Measurements from ENCODE around the gene AURKA.
A peak's percentile ranks its signal among the peaks of the same experiment; 100 is the strongest.

Gene AURKA

GRCh38 chr20:56368351-56369134, 23.5 kb downstream of the AURKA start:
- DNase-seq (ENCODE audit: low spot score) = no peak
- POLR2A ChIA-PET (ENCODE audit: low non-redundant PET) = no interaction called here
- H3K27ac ChIP-seq = no peak overlapping the region
- TF ChIP-seq, protein P1, sequence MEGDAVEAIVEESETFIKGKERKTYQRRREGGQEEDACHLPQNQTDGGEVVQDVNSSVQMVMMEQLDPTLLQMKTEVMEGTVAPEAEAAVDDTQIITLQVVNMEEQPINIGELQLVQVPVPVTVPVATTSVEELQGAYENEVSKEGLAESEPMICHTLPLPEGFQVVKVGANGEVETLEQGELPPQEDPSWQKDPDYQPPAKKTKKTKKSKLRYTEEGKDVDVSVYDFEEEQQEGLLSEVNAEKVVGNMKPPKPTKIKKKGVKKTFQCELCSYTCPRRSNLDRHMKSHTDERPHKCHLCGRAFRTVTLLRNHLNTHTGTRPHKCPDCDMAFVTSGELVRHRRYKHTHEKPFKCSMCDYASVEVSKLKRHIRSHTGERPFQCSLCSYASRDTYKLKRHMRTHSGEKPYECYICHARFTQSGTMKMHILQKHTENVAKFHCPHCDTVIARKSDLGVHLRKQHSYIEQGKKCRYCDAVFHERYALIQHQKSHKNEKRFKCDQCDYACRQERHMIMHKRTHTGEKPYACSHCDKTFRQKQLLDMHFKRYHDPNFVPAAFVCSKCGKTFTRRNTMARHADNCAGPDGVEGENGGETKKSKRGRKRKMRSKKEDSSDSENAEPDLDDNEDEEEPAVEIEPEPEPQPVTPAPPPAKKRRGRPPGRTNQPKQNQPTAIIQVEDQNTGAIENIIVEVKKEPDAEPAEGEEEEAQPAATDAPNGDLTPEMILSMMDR (conservative IDR thresholded peaks at IDR 0.05; ENCODE audit: low read depth) = no peak
- CTCF ChIA-PET = interaction anchor here (0.7 kb wide), 1 partner anchor 12 kb away, joined by 3 read pairs; no protein-coding TSS in a partner anchor

GRCh38 chr20:56363491-56363890, 28.5 kb downstream of the AURKA start:
- CTCF ChIA-PET = no interaction called here
- TF ChIP-seq, protein P1 (conservative IDR thresholded peaks at IDR 0.05; ENCODE audit: low read depth) = no peak
- POLR2A ChIA-PET (ENCODE audit: low non-redundant PET) = no interaction called here
- peak overlapping the region; percentile 34 for H3K27ac ChIP-seq
- no peak for DNase-seq (ENCODE audit: low spot score)

DNA sequence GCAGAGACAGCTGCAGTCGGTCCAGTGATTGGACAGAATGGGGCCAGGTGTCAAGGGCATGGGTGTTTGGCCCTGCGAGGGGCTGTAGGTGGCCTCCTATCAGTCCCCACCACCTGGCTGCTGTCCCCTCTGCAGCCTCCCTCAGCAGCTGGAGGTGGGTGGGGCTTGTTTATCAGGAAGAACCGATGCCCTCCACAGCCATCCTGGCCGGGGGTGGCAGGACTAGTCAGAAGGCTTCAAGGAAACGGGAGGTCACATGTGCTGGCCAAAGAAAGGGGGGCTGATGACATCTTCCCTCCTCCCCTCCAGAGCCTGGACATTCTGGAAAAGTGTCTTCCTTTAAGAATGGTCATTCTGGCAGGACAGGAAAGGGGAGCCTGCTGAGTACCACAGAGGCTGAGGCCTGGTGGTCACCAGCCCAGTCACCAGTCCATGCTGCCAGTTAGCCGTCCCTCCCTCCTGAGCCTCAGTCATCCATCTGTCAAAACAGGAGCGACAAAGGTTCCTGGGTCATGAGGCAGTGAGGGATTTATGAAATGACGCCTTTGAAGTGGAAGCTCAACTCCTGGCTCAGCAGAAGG, 29.1 kb downstream of the AURKA start:
- DNase-seq (ENCODE audit: low spot score) = no peak
- peak overlapping the region; percentile 34 for H3K27ac ChIP-seq
- CTCF ChIA-PET = no interaction called here
- POLR2A ChIA-PET (ENCODE audit: low non-redundant PET) = no interaction called here
- TF ChIP-seq, protein P1 (conservative IDR thresholded peaks at IDR 0.05; ENCODE audit: low read depth) = no peak

DNA sequence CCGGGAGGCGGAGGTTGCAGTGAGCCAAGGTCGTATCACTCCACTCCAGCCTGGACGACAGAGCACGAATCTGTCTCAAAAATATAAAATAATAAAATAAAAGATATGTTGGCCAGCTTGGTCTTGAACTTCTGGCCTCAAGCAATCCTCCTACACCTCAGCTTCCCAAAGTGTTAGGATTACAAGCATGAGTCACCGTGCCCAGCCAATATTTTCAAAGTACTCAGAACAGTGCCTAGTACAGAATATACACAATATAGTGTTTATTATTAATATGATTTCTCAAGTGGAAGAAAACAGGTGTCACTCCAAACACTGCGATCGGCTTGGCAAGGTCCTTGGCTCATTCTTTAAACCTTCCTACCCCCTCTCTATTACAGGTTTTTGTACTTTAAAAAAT, 30.1 kb downstream of the AURKA start:
- ChIA-PET POLR2A (ENCODE audit: low non-redundant PET) (no interaction called here), CTCF (no interaction called here)
- no peak for DNase-seq (ENCODE audit: low spot score)
- H3K27ac ChIP-seq = no peak overlapping the region
- TF ChIP-seq, protein P1 (conservative IDR thresholded peaks at IDR 0.05; ENCODE audit: low read depth) = no peak

- CTCF ChIA-PET = no interaction called here
- POLR2A ChIA-PET (ENCODE audit: low non-redundant PET) = no interaction called here
- DNase-seq (ENCODE audit: low spot score) = no peak
- H3K27ac ChIP-seq = peak overlapping the region; percentile 96
- TF ChIP-seq, protein P1 (conservative IDR thresholded peaks at IDR 0.05; ENCODE audit: low read depth) = no peak
These were observed 31.2 kb downstream of the AURKA start for GRCh38 chr20:56360908-56361205.

DNA sequence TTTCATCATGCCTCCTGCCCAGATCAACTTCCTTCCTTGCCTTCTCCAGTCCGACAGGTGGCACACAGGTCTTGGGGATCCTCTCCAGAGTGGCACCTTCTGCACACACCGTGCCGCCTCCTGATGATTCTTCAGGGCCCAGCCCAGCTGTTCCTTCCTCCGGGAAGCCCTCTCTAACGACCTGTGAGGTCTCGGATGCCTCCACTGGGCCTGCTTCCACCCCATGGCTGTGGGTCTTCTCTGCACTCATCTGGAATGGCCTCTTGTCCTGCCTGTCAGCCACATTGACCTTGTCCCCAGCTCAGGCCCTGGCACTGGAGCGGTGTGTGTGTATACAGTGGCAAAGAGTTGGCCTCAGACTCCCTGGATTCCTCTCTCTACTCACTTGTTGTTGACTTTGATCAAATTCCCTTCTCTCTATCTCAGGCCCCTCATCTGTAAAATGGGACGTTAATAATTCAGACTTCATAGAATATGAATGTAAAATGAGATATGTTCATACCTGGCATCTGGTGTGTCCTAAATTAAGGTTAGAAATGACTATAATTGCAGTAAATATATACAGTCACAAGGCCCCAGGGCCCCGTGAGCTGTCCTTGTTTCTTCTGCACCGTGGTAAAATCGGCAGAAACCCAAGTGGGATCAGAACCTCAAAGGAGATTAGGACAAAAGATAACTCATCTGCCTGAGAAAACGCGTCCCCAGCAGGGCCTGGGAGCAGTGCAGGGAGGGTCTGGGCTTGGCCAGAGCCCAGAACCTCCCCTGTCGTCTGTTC, 31.7 kb downstream of the AURKA start:
- ChIA-PET POLR2A (ENCODE audit: low non-redundant PET) (interaction anchor here (1.0 kb wide), 1 partner anchor 32 kb away, joined by 3 read pairs; the partner anchor contains the start of genes AURKA and CSTF1), CTCF (interaction anchor here (0.5 to 0.6 kb wide), 2 partner anchors 26 to 885 kb away, joined by 4 read pairs; no protein-coding TSS in a partner anchor)
- peak; percentile 57 for DNase-seq (ENCODE audit: low spot score)
- TF ChIP-seq, protein P1 (conservative IDR thresholded peaks at IDR 0.05; ENCODE audit: low read depth) = no peak
- H3K27ac ChIP-seq = peak overlapping the region; percentile 96

Data from RWPE1 (cell line).